SK-N-SH treated with all-trans-retinoic acid at 6 μM for 48 hours (cell line): ENCODE results near the gene ZACN.

Experiments
- ATAC-seq: fragments of 200-7000 bp; cut with Tn5 transposase; 3 replicates; pipeline ENCODE4 v1.9.1; 2020; ENCODE audit warnings: mild to moderate bottlenecking, moderate library complexity
- BACH2 ChIP-seq: fragments of 250-450 bp; sonication (Bioruptor Pico); IDR thresholded peaks from 2 replicates; pipeline ENCODE4 v1.9.0; 2021; ENCODE audit warnings: mild to moderate bottlenecking, borderline replicate concordance
- CSDC2 ChIP-seq: fragments of 250-450 bp; sonication (Bioruptor Pico); IDR thresholded peaks from 2 replicates; pipeline ENCODE4 v1.5.0; 2020; ENCODE audit warnings: mild to moderate bottlenecking, moderate library complexity
- CSRNP3 ChIP-seq: fragments of 250-450 bp; sonication (Bioruptor Pico); IDR thresholded peaks from 2 replicates; pipeline ENCODE4 v1.5.1; 2021; ENCODE audit warnings: mild to moderate bottlenecking, moderate library complexity
- ESRRG ChIP-seq: fragments of 250-450 bp; sonication (Bioruptor Pico); IDR thresholded peaks from 2 replicates; pipeline ENCODE4 v1.6.1; 2021; ENCODE audit warnings: mild to moderate bottlenecking
- GLIS3 ChIP-seq: fragments of 250-450 bp; sonication (Bioruptor Pico); IDR thresholded peaks from 2 replicates; pipeline ENCODE4 v1.5.0; 2020; ENCODE audit warnings: mild to moderate bottlenecking, moderate library complexity
- ISL1 ChIP-seq: fragments of 250-450 bp; sonication (Bioruptor Pico); IDR thresholded peaks from 2 replicates; pipeline ENCODE4 v2.1.2; 2022; ENCODE audit warnings: mild to moderate bottlenecking, moderate library complexity
- PATZ1 ChIP-seq: fragments of 250-450 bp; sonication (Bioruptor Pico); IDR thresholded peaks from 2 replicates; pipeline ENCODE4 v1.8.0; 2020; ENCODE audit warnings: mild to moderate bottlenecking, moderate library complexity, borderline replicate concordance
- POU6F1 ChIP-seq: fragments of 250-450 bp; sonication (Bioruptor Pico); IDR thresholded peaks from 2 replicates; pipeline ENCODE4 v1.8.0; 2021; ENCODE audit warnings: low read depth, mild to moderate bottlenecking, moderate library complexity, borderline replicate concordance
- PPARA ChIP-seq: fragments of 250-450 bp; sonication (Bioruptor Pico); IDR thresholded peaks from 2 replicates; pipeline ENCODE4 v1.5.0; 2020; ENCODE audit warnings: mild to moderate bottlenecking, borderline replicate concordance
- RARB ChIP-seq: fragments of 250-450 bp; sonication (Bioruptor Pico); IDR thresholded peaks from 2 replicates; pipeline ENCODE4 v1.8.0; 2021; ENCODE audit warnings: mild to moderate bottlenecking, moderate library complexity
- SNAI2 ChIP-seq: fragments of 250-450 bp; sonication (Bioruptor Pico); IDR thresholded peaks from 2 replicates; pipeline ENCODE4 v1.5.0; 2020; ENCODE audit warnings: mild to moderate bottlenecking, moderate library complexity
- ZFP30 ChIP-seq: fragments of 450-650 bp; formaldehyde crosslinking; IDR thresholded peaks from 2 replicates; pipeline ENCODE4 v1.5.0; 2022; ENCODE audit warnings: mild to moderate bottlenecking, moderate library complexity
- ZNF565 ChIP-seq: fragments of 450-650 bp; formaldehyde crosslinking; conservative IDR thresholded peaks from 2 replicates; pipeline ENCODE4 v1.5.0; 2020; ENCODE audit warnings: low read depth, mild to moderate bottlenecking, moderate library complexity
- ZNF70 ChIP-seq: fragments of 450-650 bp; formaldehyde crosslinking; IDR thresholded peaks from 2 replicates; pipeline ENCODE4 v1.5.0; 2020; ENCODE audit warnings: mild to moderate bottlenecking, moderate library complexity
- ZNF8 ChIP-seq: fragments of 450-650 bp; formaldehyde crosslinking; IDR thresholded peaks from 2 replicates; pipeline ENCODE4 v1.5.0; 2020; ENCODE audit warnings: mild to moderate bottlenecking, moderate library complexity
- TF ChIP-seq, protein P1 (sequence below): fragments of 250-450 bp; sonication (Bioruptor Pico); IDR thresholded peaks from 2 replicates; pipeline ENCODE4 v1.5.0; 2020; ENCODE audit warnings: mild to moderate bottlenecking, moderate library complexity

The ZACN gene

DNA sequence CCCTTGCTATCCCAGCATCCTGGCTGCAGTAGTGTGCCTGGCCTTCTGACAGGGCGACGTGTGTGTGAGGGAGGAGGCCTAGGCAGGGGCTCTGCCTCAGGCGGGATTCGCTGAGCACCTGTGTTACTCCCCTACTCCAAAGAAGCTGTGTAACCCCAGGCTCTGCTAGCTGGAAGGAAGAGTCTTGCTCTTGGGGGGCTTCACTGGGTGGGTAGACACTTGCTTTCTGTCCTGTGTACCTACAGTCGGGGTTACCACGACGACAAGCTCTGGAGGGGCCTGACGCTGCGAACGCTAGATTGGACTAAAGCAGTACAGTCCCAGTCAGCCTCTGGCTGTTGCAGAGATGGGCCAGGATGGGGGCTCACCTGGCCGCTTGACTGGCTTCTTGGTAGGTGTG, 15.1 kb downstream of the ZACN start (continued):
- TF ChIP-seq, protein P1, sequence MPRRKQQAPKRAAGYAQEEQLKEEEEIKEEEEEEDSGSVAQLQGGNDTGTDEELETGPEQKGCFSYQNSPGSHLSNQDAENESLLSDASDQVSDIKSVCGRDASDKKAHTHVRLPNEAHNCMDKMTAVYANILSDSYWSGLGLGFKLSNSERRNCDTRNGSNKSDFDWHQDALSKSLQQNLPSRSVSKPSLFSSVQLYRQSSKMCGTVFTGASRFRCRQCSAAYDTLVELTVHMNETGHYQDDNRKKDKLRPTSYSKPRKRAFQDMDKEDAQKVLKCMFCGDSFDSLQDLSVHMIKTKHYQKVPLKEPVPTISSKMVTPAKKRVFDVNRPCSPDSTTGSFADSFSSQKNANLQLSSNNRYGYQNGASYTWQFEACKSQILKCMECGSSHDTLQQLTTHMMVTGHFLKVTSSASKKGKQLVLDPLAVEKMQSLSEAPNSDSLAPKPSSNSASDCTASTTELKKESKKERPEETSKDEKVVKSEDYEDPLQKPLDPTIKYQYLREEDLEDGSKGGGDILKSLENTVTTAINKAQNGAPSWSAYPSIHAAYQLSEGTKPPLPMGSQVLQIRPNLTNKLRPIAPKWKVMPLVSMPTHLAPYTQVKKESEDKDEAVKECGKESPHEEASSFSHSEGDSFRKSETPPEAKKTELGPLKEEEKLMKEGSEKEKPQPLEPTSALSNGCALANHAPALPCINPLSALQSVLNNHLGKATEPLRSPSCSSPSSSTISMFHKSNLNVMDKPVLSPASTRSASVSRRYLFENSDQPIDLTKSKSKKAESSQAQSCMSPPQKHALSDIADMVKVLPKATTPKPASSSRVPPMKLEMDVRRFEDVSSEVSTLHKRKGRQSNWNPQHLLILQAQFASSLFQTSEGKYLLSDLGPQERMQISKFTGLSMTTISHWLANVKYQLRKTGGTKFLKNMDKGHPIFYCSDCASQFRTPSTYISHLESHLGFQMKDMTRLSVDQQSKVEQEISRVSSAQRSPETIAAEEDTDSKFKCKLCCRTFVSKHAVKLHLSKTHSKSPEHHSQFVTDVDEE (CRISPR knock-in tag) = no peak
- TF ChIP-seq ZNF70 (CRISPR knock-in tag) = no peak
- TF ChIP-seq ZNF565 (CRISPR knock-in tag) = no peak
- no peak for TF ChIP-seq BACH2 (CRISPR knock-in tag)

- no peak for ATAC-seq
- TF ChIP-seq POU6F1 (CRISPR knock-in tag) (no peak), PPARA (CRISPR knock-in tag) (no peak), ZNF8 (CRISPR knock-in tag) (no peak)
- TF ChIP-seq, all 23 proteins: peak for 0
Measured at GRCh38 chr17:76095943-76096342, 17.0 kb downstream of the ZACN start.

DNA sequence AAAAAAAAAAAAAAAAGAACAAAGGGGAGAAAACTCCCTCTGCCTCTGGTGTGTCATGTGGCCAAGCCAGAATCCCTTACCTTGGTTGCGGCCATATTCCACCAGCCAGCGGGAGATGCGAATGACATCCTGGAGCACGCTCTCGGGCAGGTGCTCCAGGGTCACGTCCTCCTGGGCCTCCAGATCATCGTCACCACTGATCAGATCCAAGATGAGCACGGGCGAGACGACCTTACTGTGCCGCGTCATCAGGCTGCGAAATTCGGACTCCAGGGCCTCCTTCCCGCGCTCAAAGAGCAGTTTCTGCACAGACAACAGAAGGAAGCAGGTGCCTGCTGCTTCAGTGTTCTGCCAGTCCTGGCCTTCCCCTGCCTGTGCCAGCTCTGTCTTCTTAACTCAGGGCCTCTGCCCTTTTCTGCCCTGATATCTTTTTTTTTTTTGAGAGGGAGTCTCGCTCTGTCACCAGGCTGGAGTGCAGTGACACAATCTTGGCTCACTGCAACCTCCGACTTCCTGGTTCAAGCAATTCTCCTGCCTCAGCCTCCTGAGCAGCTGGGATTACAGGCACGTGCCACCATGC, 18.8 kb downstream of the ZACN start:
- no peak for ATAC-seq
- TF ChIP-seq ZNF565 (CRISPR knock-in tag) = no peak
- TF ChIP-seq ESRRG (CRISPR knock-in tag) = no peak
- no peak for TF ChIP-seq CSDC2 (CRISPR knock-in tag)
- TF ChIP-seq BACH2 (CRISPR knock-in tag) = no peak
- no peak for TF ChIP-seq SNAI2
- no peak for TF ChIP-seq PPARA (CRISPR knock-in tag)
- TF ChIP-seq ZNF8 (CRISPR knock-in tag) = no peak
- TF ChIP-seq RARB = no peak
- TF ChIP-seq ISL1 = no peak
- no peak for TF ChIP-seq ZFP30 (CRISPR knock-in tag)
- no peak for TF ChIP-seq GLIS3
- no peak for TF ChIP-seq PATZ1 (CRISPR knock-in tag)
- TF ChIP-seq, protein P1 (CRISPR knock-in tag) = no peak
- TF ChIP-seq POU6F1 (CRISPR knock-in tag) = no peak
- no peak for TF ChIP-seq CSRNP3 (CRISPR knock-in tag)
- TF ChIP-seq, all 23 proteins: peak for 0
